NK-92 (cell line): ENCODE results near the gene CELSR1.
"Not testable (repeated sequence)": the region's sequence is repeated elsewhere in the genome, so short reads cannot be mapped to it uniquely, and the experiment has no call there.

Experiments
- DNase-seq: peaks from one replicate; lab custom pipeline; 2025; ENCODE audit not compliant: unreplicated experiment; lab: John Stamatoyannopoulos, UW

The CELSR1 gene

DNA sequence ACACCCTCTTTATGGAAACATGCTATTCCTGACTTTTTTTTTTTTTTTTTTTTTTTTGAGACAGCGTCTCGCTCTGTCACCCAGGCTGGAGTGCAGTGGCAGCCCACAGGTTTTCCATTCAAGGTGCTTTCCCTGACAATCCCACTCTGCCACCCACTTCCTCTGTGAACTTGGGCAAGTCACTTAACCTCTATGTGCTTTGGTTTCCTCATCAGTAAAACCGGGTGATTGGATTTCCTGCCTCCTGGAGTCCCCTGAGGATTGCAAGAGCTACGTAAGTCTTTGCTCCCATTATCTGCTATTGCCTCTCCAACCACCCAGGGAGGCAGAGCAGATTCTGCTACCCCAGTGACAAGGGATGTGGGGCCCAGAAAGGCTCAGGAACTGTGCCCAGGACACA, 54.1 kb downstream of the CELSR1 start:
- DNase-seq: no peak

DNA sequence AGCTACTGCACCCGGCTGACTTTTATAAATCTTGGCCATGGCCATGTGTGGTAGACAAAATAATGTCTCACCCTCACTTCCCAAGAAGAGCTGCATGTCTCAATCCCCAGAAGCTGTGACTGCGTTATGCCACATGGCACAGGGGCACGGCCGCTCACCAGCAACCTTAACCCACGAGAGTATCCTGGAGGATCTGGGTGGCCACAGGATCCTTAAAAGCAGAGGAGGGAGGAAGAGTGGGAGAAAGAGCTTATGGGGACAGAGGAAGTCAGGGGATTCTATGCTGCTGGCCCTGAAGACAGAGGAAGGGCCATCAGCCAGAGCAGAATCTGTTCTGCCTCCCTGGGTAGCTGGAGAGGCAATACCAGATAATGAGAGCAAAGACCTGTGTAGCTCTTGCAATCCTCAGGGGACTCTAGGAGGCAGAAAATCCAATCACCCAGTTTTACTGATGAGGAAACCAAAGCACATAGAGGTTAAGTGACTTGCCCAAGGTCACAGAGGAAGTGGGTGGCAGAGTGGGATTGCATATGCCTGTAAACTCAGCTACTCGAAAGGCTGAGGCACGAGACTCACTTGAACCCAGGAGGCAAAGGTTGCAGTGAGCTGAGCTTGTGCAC, 55.3 kb downstream of the CELSR1 start:
- DNase-seq: no peak

- DNase-seq: no peak
Observed at GRCh38 chr22:46481386-46481785, 56.0 kb downstream of the CELSR1 start.

GRCh38 chr22:46480396-46480795, 57.0 kb downstream of the CELSR1 start:
- DNase-seq: no peak

DNA sequence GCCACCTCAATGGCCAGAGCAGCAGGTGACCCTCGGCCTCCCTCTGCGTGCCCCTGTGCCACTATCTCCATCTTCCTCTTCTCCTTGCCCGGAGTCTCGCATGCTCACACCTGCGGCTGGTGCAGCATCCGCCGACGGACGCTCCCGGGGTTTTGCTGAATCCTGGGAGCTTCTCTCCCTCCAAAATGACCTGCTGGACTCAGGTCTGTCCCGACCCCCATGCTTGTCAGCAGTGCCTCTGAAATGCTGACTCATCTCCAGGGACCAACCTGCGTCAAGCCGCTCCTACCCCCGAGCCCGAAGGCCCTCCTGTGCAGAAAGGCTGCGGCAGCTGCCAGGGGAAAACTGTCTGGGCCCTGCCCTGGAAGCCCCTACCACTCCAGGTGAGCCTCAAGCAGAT, 58.4 kb downstream of the CELSR1 start:
- no peak for DNase-seq

DNA sequence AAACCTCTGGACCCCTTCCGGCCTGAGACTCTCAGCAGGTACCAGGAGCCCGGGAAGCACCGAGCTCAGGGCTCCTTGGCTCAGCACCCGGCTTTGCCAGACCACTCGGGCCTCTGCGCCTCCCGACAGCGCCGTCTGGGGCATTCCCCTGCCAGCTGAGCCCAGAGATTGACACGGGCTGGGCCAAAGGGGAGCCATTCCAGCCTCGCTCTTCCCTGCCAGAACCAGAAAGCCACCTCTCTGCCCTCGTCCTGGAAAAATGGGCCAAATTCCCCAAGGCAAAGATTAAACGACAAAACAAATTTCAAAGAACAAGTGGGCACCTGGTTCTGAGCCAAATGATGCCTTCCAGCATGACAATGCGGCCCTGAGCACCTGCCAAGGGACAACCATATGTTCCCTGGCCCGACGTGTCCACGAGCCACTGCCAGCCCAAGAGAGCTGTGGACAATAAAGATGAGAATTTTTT, 59.3 kb downstream of the CELSR1 start:
- DNase-seq: no peak

GRCh38 chr22:46476547-46476941, 60.9 kb downstream of the CELSR1 start:
- no peak for DNase-seq

DNA sequence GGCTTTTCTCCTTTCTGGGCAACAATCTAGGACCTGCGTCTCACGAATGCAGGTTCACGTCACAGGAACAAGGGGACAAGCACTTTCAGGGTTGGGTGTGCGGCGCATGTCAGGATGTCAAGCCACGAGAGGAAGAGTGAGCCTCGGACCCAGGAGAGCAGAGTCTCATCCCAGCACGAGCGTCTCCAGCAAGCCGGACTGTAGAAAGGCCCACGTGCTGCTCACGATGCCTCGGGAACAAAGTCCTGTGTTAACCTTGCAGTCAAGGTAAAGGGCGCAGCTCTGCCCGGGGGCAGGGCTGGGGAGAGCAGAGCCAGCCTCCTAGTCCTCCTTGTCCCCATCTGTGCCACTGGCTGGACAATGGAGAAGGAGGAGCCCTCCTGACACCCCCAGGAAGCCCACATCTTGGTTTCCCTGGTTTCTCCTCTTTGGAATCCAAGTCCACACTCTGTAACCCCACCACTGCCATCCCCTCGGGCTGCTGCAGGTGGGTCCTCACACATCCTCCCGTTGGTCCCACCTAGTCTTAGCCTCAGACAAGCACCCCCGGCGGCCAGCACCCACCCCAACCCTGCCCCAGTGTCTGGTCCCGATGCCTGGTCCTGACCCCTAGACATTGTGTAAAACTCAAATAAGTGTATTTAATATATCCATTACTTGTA, 63.4 kb downstream of the CELSR1 start:
- no peak for DNase-seq

DNA sequence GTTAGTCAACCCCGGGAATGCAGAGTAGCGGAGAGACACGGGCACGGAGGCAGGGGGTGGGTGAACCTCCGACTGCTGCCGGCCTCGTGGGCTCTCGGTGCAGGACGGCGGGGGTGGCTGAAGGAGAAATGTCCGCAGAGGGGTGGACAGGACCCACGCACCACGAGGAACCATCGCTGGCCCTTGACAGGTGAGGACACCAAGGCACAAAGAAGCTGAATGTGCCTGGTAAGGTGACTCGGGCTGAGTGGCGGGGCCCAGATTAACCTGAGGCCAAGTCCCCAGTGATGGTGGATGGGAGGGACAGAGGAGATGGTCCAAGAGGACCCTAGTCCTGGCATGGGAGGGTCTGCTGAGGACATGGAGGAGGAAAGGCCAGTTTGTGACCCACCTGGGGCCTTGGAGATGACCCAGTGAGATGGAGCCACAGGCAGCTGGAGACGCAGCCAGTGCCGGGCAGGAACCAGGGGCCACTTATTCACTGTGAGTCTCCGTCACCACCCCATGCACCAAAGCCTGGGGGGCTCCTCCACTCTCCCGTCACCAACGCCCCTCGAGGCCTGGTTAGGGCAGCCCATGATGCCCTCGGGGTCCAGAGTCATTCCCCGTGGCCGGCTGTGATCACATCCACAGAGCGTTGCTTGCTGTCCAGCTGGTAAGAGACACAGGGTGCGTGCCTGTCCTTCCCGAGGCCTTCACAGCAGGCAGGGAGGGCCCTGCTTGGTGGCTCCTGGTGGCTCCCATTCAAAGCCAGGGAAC, 64.2 kb downstream of the CELSR1 start:
- DNase-seq: no peak

DNA sequence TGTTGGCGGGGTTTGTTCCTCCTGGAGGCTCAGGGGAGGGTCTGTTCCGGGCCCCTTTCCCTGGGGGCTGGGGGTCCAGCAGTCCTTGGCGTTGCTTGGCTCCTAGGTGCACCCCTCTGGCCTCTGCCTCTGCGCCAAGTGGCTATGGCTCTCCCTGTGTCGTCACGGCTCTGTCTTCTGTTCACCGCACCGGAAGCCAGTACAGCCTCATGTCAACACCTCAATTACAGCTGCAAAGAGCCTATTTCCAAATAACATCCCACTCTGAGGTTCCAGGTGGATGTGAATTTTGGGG, 64.8 kb downstream of the CELSR1 start:
- DNase-seq: no peak

- DNase-seq: no peak
Observed at GRCh38 chr22:46471901-46472721, 65.3 kb downstream of the CELSR1 start.

DNA sequence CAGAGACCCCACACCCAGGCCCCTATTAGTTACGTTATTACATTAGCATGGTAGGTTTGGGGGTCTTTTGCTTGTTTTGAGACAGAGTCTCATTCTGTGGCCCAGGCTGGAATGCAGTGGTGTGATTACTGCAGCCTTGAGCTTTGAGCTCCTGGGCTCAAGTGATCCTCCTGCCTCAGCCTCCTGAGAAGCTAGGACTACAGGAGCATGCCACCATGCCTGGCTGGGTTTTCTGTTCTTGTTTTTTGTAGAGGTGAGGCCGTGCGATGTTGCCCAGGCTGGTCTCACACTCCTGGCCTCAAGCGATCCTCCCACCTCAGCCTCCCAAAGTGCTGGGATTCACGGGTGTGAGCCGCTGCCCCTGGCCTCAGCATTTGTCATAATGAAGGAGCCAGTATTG, 66.1 kb downstream of the CELSR1 start:
- not testable (repeated sequence) for DNase-seq

DNA sequence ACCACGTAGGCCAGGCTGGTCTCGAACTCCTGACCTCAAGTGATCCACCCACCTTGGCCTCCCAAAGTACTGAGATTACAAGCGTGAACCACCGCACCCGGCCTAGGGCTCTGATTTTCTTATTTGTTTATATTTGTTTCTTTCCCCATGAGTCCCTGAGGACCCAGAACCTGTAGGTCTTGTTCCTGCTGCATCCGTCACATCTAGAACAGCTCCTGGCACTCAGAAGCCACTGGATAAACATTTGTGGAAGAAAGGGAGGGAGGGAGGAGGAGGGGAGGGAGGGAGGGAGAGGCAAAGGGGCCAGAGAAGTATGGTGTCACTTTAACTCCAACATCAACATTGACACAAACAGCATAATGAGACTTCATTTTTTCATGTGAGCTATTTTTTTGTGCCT, 67.7 kb downstream of the CELSR1 start:
- no peak for DNase-seq

- DNase-seq: no peak
Observed at GRCh38 chr22:46467006-46467405, 70.4 kb downstream of the CELSR1 start.

DNA sequence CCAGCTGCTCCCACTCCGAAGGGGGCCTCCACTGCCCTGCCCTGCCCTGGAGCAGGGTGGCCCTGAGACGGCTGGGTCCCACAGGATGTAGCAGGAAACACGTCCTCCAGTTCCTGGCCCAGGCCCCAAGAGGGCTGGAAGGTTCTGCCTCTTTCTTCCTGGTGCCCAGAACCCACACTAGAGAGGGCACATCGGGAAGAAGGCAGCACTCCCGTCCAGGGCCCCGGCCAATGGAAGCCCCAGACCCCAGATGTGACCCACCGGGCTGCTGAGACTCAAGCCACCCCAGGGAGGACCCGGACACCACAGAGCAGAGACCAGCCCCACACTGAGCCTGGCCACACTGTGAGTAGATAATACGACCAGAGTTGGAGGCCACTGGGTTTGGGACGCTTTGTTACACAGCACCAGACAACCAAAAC, 71.2 kb downstream of the CELSR1 start:
- no peak for DNase-seq

- DNase-seq: no peak
Observed at GRCh38 chr22:46465793-46466192, 71.6 kb downstream of the CELSR1 start.

DNA sequence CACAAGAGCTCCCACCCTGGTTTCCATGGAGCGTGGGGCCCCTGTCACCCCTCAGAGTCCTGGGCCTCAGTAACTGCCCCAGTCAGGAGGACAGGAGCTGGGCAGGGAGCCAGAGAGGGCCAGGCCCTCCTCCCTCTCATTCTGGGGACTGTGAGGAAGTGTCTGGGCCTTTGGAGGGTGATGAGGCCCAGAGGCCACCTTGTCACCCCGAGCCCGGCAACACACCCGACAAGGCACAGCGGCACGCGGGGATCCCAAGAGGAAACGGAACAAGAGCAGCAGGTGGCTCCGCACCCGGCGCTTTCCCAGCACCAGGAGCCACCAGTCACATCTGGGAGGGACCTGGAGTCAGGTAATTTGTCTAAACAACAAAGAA, 72.1 kb downstream of the CELSR1 start:
- no peak for DNase-seq

GRCh38 chr22:46464701-46465344, 72.6 kb downstream of the CELSR1 start:
- no peak for DNase-seq

- no peak for DNase-seq
Observed at GRCh38 chr22:46464296-46464695, 73.1 kb downstream of the CELSR1 start.

DNA sequence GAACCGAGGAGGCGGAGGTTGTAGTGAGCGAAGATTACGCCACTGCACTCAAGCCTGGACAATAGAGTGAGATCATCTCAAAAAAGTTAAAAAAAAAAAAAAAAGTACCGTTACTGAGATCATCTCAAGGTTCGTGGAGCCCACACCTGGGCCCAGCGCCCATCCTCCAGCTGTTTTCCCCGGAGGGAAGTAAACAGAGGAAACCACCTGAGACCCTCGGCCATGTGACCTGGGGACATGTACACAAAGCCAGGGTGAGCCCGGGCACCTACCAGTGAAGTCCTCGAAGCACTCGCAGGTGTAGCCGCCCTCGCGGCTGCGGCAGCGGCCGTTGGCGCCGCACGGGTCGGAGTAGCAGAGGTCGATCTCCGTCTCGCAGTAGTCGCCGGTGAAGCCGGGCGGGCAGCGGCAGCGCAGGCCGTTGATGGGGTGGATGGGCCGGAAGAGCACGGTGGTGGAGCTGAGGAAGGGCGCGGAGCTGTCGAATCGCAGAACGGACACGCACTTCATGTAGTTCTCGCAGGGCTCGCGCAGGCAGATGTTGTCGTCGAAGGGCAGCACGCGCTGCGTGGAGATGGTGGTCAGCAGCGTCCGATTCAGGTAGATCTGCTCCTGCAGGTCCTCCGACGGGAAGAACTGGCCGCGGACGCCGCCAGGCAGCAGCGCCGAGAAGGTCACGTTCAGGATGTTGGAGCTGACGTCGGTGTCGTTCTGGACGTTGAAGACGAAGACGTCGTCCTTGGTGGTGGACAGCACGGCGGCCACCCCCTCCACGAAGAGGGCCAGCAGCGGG, 73.8 kb downstream of the CELSR1 start:
- no peak for DNase-seq
